Calu3 (cell line): ENCODE results near the gene ENPEP. TPM values are rescaled to one million over a fixed set of nuclear protein-coding genes. Genes with fewer than 3 reads are reported as not detected.
"Not testable (repeated sequence)": the region's sequence is repeated elsewhere in the genome, so short reads cannot be mapped to it uniquely, and the experiment has no call there.

Experiments used
- BruUV-seq: library from RNA; stranded (reverse); fragments of 400-500 nt; replicated peaks from 2 replicates; lab custom pipeline; 2021; lab: Mats Ljungman, UMichigan
- CTCF ChIA-PET: fragments of 300-600 bp; sonication (Branson Sonifier 250); formaldehyde crosslinking; loops from one replicate; lab custom pipeline; 2022; ENCODE audit warnings: antibody characterized with exemption; lab: Charles Lee
- DNase-seq: peaks from one replicate; pipeline ENCODE4 v3.0.0; 2022
- H3K27ac Mint-ChIP-seq: one replicate; pipeline ENCODE4 v1.8.0; 2022; ENCODE audit warnings: mixed read lengths; ENCODE audit not compliant: unreplicated experiment
- H3K27me3 Mint-ChIP-seq: one replicate; pipeline ENCODE4 v1.8.0; 2022; ENCODE audit warnings: mixed read lengths; ENCODE audit not compliant: unreplicated experiment
- H3K36me3 Mint-ChIP-seq: one replicate; pipeline ENCODE4 v1.8.0; 2022; ENCODE audit warnings: mild to moderate bottlenecking, moderate library complexity, mixed read lengths; ENCODE audit not compliant: insufficient read depth, unreplicated experiment
- H3K4me1 Mint-ChIP-seq: one replicate; pipeline ENCODE4 v1.8.0; 2022; ENCODE audit warnings: mild to moderate bottlenecking, low read depth, mixed read lengths; ENCODE audit not compliant: unreplicated experiment
- H3K4me3 Mint-ChIP-seq: one replicate; pipeline ENCODE4 v1.8.0; 2022; ENCODE audit warnings: mild to moderate bottlenecking, low read depth, moderate library complexity, mixed read lengths; ENCODE audit not compliant: unreplicated experiment
- H3K9me3 Mint-ChIP-seq: one replicate; pipeline ENCODE4 v1.8.0; 2022; ENCODE audit warnings: low read depth, mixed read lengths; ENCODE audit not compliant: unreplicated experiment
- intact Hi-C: fragments of 100-400 bp; cut with micrococcal nuclease; formaldehyde crosslinking; loops from one replicate; pipeline ENCODE4 v1.10.0; 2022; ENCODE audit not compliant: unreplicated experiment
- total RNA-seq: library from RNA; stranded (reverse); gene quantifications from 2 replicates; pipeline ENCODE4 v1.2.3, GENCODE V29; 2022
- TF ChIP-seq, protein P1 (sequence below): fragments of 200-600 bp; IDR thresholded peaks from one replicate; pipeline ENCODE4 v1.8.0; 2022; ENCODE audit warnings: antibody characterized with exemption; ENCODE audit not compliant: unreplicated experiment

Gene ENPEP
- total RNA-seq, 1 experiment from 2014 or later, result not detected

GRCh38 chr4:110474481-110474880, 1.5 kb upstream of the ENPEP start:
- Mint-ChIP-seq H3K36me3 (no peaks in the 10 kb centered on the region), H3K9me3 (peaks cover 2% of the 10 kb centered on the region), H3K4me1 (no peaks in the 10 kb centered on the region), H3K4me3 (no peak overlapping the region), H3K27ac (no peak overlapping the region), H3K27me3 (no peaks in the 10 kb centered on the region)
- CTCF ChIA-PET, result no interaction called here
- no peak for DNase-seq
- intact Hi-C loops, result no loop called here
- TF ChIP-seq, protein P1, sequence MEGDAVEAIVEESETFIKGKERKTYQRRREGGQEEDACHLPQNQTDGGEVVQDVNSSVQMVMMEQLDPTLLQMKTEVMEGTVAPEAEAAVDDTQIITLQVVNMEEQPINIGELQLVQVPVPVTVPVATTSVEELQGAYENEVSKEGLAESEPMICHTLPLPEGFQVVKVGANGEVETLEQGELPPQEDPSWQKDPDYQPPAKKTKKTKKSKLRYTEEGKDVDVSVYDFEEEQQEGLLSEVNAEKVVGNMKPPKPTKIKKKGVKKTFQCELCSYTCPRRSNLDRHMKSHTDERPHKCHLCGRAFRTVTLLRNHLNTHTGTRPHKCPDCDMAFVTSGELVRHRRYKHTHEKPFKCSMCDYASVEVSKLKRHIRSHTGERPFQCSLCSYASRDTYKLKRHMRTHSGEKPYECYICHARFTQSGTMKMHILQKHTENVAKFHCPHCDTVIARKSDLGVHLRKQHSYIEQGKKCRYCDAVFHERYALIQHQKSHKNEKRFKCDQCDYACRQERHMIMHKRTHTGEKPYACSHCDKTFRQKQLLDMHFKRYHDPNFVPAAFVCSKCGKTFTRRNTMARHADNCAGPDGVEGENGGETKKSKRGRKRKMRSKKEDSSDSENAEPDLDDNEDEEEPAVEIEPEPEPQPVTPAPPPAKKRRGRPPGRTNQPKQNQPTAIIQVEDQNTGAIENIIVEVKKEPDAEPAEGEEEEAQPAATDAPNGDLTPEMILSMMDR, result no peak
- BruUV-seq, result no TSS peak

GRCh38 chr4:110475080-110475479, 875 bp upstream of the ENPEP start:
- H3K4me1 Mint-ChIP-seq, H3K9me3 Mint-ChIP-seq, H3K4me3 Mint-ChIP-seq, intact Hi-C loops, BruUV-seq, H3K27me3 Mint-ChIP-seq, CTCF ChIA-PET, H3K36me3 Mint-ChIP-seq, H3K27ac Mint-ChIP-seq, DNase-seq: not testable (repeated sequence)

DNA sequence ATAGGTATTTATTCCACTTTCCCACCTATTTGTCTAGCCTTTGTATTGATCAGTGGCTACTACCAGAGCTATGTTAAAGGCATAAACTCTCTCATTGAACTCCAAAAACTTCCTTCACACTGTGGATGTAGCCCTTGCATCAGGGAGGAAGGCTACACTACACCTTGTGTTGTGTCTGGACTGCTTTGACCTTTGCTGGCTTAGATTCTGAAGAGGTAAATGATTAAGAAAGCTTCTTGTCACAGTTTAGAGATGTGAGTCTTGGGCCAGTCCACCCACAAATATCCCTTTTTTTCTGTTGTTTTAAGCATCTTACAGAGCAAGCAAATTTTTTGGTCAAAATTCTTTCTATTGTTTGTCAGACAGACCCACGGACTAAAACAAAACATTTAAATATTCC, 1.9 kb downstream of the ENPEP start:
- CTCF ChIA-PET, result no interaction called here
- H3K4me1 Mint-ChIP-seq, result no peaks in the 10 kb centered on the region
- no peaks in the 10 kb centered on the region for H3K27me3 Mint-ChIP-seq
- no peaks in the 10 kb centered on the region for H3K9me3 Mint-ChIP-seq
- intact Hi-C loops, result no loop called here
- TF ChIP-seq, protein P1, result no peak
- no peak for DNase-seq
- H3K27ac Mint-ChIP-seq, result no peak overlapping the region
- BruUV-seq, result no TSS peak
- H3K4me3 Mint-ChIP-seq, result no peak overlapping the region
- H3K36me3 Mint-ChIP-seq, result no peaks in the 10 kb centered on the region

DNA sequence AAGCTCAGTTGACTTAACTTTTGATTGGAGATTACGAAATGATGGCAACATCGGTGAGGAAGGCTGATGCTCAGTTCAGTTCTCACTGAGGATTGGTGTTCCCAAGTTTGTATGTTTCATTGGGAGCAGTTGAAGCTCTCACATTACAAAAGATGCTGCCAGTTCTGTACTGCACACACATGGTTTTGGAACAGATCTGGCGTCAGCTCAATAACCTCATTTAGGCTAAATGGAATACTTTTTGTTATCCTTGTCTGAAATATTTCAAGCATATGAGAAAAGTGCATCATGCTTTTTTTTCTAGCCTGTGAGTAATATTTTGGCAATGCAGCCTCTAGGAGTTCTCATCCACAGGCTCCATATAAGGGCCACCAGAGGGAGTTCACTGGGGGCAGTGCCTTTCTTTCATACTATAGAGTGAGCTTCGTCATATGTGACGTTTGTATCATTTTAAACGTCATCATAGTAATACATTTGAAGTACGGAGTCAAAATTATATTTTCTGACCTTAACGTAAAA, 4.1 kb downstream of the ENPEP start:
- Mint-ChIP-seq H3K9me3 (no peaks in the 10 kb centered on the region), H3K4me1 (no peaks in the 10 kb centered on the region), H3K4me3 (no peak overlapping the region), H3K36me3 (no peaks in the 10 kb centered on the region), H3K27ac (no peak overlapping the region), H3K27me3 (no peaks in the 10 kb centered on the region)
- CTCF ChIA-PET, result no interaction called here
- BruUV-seq, result no TSS peak
- TF ChIP-seq, protein P1, result no peak
- intact Hi-C loops, result no loop called here
- DNase-seq, result no peak

GRCh38 chr4:110480746-110481271, 4.9 kb downstream of the ENPEP start:
- no peak for DNase-seq
- no peak overlapping the region for H3K27ac Mint-ChIP-seq
- CTCF ChIA-PET, result no interaction called here

More at GRCh38 chr4:110480746-110481271, 4.9 kb downstream of the ENPEP start:
- intact Hi-C loops, result no loop called here
- no peaks in the 10 kb centered on the region for H3K27me3 Mint-ChIP-seq
- no peaks in the 10 kb centered on the region for H3K36me3 Mint-ChIP-seq
- H3K9me3 Mint-ChIP-seq, result no peaks in the 10 kb centered on the region
- no TSS peak for BruUV-seq
- H3K4me1 Mint-ChIP-seq, result no peaks in the 10 kb centered on the region
- TF ChIP-seq, protein P1, result no peak
- no peak overlapping the region for H3K4me3 Mint-ChIP-seq
